GM12874 (cell line): Measurements from ENCODE around the gene PWWP2A.

ENCODE experiments used
- TF ChIP-seq, protein P1 (sequence below): IDR thresholded peaks from 2 replicates; pipeline ENCODE4 v1.5.1; 2011; ENCODE audit warnings: low read depth, mild to moderate bottlenecking, control low read depth, low read length, moderate library complexity; ENCODE audit not compliant: insufficient read depth

The PWWP2A gene

DNA sequence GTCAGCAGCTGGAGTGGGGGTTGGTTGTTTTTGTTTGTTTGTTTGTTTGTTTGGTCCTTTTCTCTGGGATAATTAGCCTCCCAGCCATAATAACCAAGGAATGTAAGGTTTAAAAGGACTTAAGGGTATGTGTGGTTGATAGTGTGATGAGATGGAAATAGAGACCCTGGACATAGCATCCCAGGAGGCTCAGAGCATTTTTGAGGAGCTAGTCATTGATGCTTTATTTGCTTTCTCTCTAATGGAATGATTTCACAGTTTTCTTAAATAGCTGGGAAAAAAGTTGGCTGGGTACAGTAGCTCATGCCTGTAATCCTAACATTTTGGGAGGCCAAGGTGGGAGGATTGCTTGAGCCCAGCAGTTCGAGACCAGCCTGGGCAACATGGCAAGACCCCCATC lies 65.2 kb downstream of the PWWP2A start:
- TF ChIP-seq, protein P1, sequence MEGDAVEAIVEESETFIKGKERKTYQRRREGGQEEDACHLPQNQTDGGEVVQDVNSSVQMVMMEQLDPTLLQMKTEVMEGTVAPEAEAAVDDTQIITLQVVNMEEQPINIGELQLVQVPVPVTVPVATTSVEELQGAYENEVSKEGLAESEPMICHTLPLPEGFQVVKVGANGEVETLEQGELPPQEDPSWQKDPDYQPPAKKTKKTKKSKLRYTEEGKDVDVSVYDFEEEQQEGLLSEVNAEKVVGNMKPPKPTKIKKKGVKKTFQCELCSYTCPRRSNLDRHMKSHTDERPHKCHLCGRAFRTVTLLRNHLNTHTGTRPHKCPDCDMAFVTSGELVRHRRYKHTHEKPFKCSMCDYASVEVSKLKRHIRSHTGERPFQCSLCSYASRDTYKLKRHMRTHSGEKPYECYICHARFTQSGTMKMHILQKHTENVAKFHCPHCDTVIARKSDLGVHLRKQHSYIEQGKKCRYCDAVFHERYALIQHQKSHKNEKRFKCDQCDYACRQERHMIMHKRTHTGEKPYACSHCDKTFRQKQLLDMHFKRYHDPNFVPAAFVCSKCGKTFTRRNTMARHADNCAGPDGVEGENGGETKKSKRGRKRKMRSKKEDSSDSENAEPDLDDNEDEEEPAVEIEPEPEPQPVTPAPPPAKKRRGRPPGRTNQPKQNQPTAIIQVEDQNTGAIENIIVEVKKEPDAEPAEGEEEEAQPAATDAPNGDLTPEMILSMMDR = no peak

DNA sequence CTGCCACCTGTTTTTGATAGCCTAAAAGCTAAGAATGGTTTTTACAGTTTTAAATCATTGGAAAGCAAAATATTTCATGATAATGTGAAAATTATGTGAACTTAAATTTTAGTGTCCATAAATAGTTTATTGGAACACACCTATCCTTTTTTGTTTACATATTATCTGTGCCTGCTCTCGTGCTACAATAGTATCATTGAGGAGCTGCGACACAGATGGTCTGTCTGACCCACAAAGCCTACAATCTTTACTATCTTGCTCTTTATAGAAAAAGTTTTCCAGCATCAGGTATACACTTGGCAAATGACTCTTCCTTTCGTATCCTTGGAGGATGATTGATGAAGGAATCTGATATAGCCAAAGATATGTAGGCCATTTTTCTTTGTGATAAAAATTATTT lies 70.2 kb downstream of the PWWP2A start:
- TF ChIP-seq, protein P1 = no peak

GRCh38 chr5:160048131-160048530 lies 71.1 kb downstream of the PWWP2A start:
- TF ChIP-seq, protein P1 = no peak

DNA sequence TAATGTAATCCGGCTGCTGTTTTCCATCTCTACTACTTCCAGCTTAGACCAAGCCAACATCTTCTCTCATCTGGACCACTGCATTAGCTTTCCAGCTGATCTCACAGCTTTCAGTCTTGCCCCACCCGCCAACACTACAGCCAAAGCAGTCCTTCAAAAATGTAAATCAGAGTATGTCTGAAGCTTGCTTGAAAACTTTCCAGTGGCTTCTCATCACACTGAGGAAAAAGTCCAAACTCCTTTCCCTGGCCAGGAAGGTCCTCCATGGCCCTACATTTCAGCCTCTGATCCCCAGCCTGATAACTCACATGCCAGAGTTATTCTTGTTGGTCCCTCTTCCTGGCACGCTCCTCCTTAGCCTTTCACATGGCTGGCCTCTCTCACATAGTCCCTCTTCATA lies 71.8 kb downstream of the PWWP2A start:
- TF ChIP-seq, protein P1 = no peak

DNA sequence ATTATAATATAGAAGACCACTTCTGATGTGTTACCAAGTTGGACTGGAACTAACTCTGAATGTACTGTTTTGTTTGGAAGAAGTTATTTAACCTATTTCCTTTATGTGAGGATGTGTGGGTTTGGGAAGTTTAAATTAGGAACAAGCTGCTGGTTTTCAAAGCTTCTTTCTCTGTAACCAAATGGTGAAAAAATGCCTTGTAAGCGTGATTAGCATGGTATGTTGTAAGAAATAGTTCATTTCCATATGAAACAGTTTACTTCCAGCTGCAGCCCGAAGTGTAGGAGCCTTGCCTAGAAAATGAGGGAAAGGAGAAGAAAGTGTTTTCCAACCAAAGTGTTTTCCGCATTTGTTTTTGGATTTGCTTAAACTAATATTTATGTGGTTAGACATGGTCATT lies 74.3 kb downstream of the PWWP2A start:
- TF ChIP-seq, protein P1 = no peak

DNA sequence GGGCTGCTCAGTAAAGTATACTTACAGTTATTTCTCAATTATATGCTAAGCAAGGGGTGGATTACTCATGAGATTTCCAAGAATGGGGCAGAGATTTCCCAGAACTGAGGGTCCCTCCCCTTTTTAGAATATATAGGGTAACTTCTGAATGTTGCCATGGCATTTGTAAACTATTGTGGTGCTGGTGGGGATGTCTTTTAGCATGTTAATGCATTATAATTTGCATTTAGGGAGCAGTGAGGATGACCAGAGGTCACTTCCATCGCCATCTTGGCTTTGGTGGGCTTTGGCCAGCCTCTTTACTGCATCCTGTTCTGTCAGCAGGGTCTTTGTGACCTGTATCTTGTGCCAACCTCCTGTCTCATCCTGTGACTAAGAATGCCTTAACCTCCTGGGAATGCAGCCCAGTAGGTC lies 74.9 kb downstream of the PWWP2A start:
- TF ChIP-seq, protein P1 = no peak

- TF ChIP-seq, protein P1 = no peak
Measured at GRCh38 chr5:160042671-160043070, 76.6 kb downstream of the PWWP2A start.
